OCI-LY3 (cell line): ENCODE measurements around the gene ALKAL2.

Experiments used
- CTCF ChIP-seq: fragments of 200-600, 300-600 bp; sonication (generic); IDR thresholded peaks from 2 replicates; pipeline ENCODE4 v1.5.1; 2014; ENCODE audit warnings: antibody characterized with exemption, low read length, low read depth
- EZH2phosphoT487 ChIP-seq: fragments of 200-600 bp; shearing (Covaris generic); IDR thresholded peaks from 2 replicates; pipeline ENCODE4 v1.6.1; 2018; ENCODE audit warnings: antibody characterized with exemption, mixed run types, low read depth

DNA sequence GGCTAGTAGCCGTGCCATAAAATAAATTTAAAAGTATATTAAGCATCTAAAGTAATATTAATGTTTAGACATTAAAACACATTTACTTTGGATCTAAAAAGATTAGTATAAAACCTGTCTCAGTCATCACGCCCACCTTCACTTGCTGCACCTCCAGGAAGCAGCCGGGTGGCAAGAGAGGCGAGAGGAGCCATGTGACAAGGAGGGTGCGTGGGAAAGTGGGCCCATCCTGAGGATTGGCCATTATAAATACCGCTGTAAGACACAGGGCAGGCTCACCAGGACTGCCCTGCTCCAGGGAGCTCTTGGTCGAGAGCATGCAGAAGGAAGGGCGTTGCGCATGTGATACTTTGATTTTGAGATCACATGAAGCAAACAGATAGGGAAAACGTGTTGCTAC is 34.4 kb upstream of the ALKAL2 start:
- TF ChIP-seq CTCF (no peak), EZH2phosphoT487 (no peak)
